HEK293 (cell line): ENCODE measurements around the gene BDH1.

Experiments used
- CTCF ChIA-PET: fragments of 350-600 bp; formaldehyde crosslinking; extraction: SDS; loops from one replicate; lab custom pipeline; 2021; ENCODE audit warnings: antibody characterized with exemption; lab: Yijun Ruan, JAX
- POLR2A ChIA-PET: fragments of 300-600 bp; formaldehyde crosslinking; extraction: SDS; loops from one replicate; lab custom pipeline; 2020; ENCODE audit warnings: antibody characterized with exemption, inconsistent platforms; lab: Yijun Ruan, JAX
- H3K27ac ChIP-seq: fragments of 200-500 bp; sonication (Bioruptor generic); 2 replicates; pipeline ENCODE4 v1.5.1; 2014; ENCODE audit warnings: low read depth, low read length, control low read depth, inconsistent platforms; ENCODE audit errors: extremely low read depth
- H3K36me3 ChIP-seq, 2 experiments: fragments of 200-500 bp in 1 of 2; sonication (Bioruptor generic) in 1 of 2; 1 replicate in 1 of 2; 2 replicates in 1 of 2; pipeline ENCODE4 v1.5.1; 2014 to 2017; ENCODE audit warnings: inconsistent platforms in 2 of 2, low read length in 2 of 2; ENCODE audit not compliant: control insufficient read depth in 2 of 2, insufficient read depth in 1 of 2
- H3K4me1 ChIP-seq: fragments of 200-500 bp; sonication (Bioruptor generic); 2 replicates; pipeline ENCODE4 v1.5.1; 2014; ENCODE audit warnings: mild to moderate bottlenecking, low read length, inconsistent platforms; ENCODE audit not compliant: control insufficient read depth, insufficient read depth
- H3K4me3 ChIP-seq: 2 replicates; pipeline ENCODE4 v1.5.1; 2011; ENCODE audit warnings: low read depth, mild to moderate bottlenecking, control low read depth, low read length, moderate library complexity
- H3K9me3 ChIP-seq: fragments of 200-500 bp; sonication (Bioruptor generic); 2 replicates; pipeline ENCODE4 v1.5.1; 2014; ENCODE audit warnings: low read depth, low read length, inconsistent platforms; ENCODE audit not compliant: control insufficient read depth, insufficient read depth
- KLF16 ChIP-seq: fragments of 450-650 bp; formaldehyde crosslinking; IDR thresholded peaks from 2 replicates; pipeline ENCODE4 v1.5.1; 2017; ENCODE audit warnings: missing biosample characterization, missing genetic modification characterization
- OVOL3 ChIP-seq: fragments of 450-650 bp; formaldehyde crosslinking; IDR thresholded peaks from 2 replicates; pipeline ENCODE4 v1.5.1; 2016; ENCODE audit warnings: missing biosample characterization, missing genetic modification characterization
- PRDM1 ChIP-seq: fragments of 450-650 bp; formaldehyde crosslinking; IDR thresholded peaks from 2 replicates; pipeline ENCODE4; 2016; ENCODE audit warnings: missing biosample characterization, missing genetic modification characterization
- SP7 ChIP-seq: fragments of 450-650 bp; formaldehyde crosslinking; IDR thresholded peaks from 2 replicates; pipeline ENCODE4 v1.5.1; 2016; ENCODE audit warnings: missing biosample characterization, missing genetic modification characterization
- ZBTB11 ChIP-seq: fragments of 450-650 bp; formaldehyde crosslinking; conservative IDR thresholded peaks from 2 replicates; pipeline ENCODE4 v1.5.1; 2016; ENCODE audit warnings: low read depth, missing biosample characterization, missing genetic modification characterization
- ZBTB17 ChIP-seq: fragments of 450-650 bp; formaldehyde crosslinking; IDR thresholded peaks from 2 replicates; pipeline ENCODE4 v1.5.1; 2016; ENCODE audit warnings: missing biosample characterization, missing genetic modification characterization
- ZFP41 ChIP-seq: fragments of 450-650 bp; formaldehyde crosslinking; IDR thresholded peaks from 2 replicates; pipeline ENCODE4 v1.5.1; 2016; ENCODE audit warnings: missing biosample characterization, missing genetic modification characterization, borderline replicate concordance
- ZNF10 ChIP-seq: fragments of 450-650 bp; formaldehyde crosslinking; IDR thresholded peaks from 2 replicates; pipeline ENCODE4 v1.5.1; 2017; ENCODE audit warnings: missing biosample characterization, missing genetic modification characterization
- ZNF133 ChIP-seq: fragments of 450-650 bp; formaldehyde crosslinking; IDR thresholded peaks from 2 replicates; pipeline ENCODE4 v1.5.1; 2016; ENCODE audit warnings: missing biosample characterization, missing genetic modification characterization
- ZNF140 ChIP-seq: fragments of 450-650 bp; formaldehyde crosslinking; IDR thresholded peaks from 2 replicates; pipeline ENCODE4 v1.5.1; 2016; ENCODE audit warnings: missing biosample characterization, missing genetic modification characterization
- ZNF202 ChIP-seq: fragments of 450-650 bp; formaldehyde crosslinking; IDR thresholded peaks from 2 replicates; pipeline ENCODE4 v1.5.1; 2016; ENCODE audit warnings: missing biosample characterization, missing genetic modification characterization, borderline replicate concordance
- ZNF24 ChIP-seq: fragments of 450-650 bp; formaldehyde crosslinking; IDR thresholded peaks from 2 replicates; pipeline ENCODE4 v1.5.1; 2016; ENCODE audit warnings: missing biosample characterization, missing genetic modification characterization
- ZNF266 ChIP-seq: fragments of 450-650 bp; formaldehyde crosslinking; IDR thresholded peaks from 2 replicates; pipeline ENCODE4 v1.5.1; 2016; ENCODE audit warnings: missing biosample characterization, missing genetic modification characterization, low read depth
- ZNF473 ChIP-seq: fragments of 450-650 bp; formaldehyde crosslinking; IDR thresholded peaks from 2 replicates; pipeline ENCODE4 v1.5.1; 2017; ENCODE audit warnings: missing biosample characterization, missing genetic modification characterization
- ZNF48 ChIP-seq: fragments of 450-650 bp; formaldehyde crosslinking; IDR thresholded peaks from 2 replicates; pipeline ENCODE4 v1.5.1; 2016; ENCODE audit warnings: missing biosample characterization, missing genetic modification characterization
- ZNF513 ChIP-seq: fragments of 450-650 bp; IDR thresholded peaks from 2 replicates; pipeline ENCODE4 v1.5.1; 2018; ENCODE audit warnings: missing biosample characterization, missing genetic modification characterization
- ZNF514 ChIP-seq: fragments of 450-650 bp; formaldehyde crosslinking; IDR thresholded peaks from 2 replicates; pipeline ENCODE4 v1.5.1; 2016; ENCODE audit warnings: missing biosample characterization, missing genetic modification characterization
- ZNF645 ChIP-seq: fragments of 450-650 bp; formaldehyde crosslinking; IDR thresholded peaks from 2 replicates; pipeline ENCODE4; 2016; ENCODE audit warnings: missing biosample characterization, missing genetic modification characterization
- TF ChIP-seq, protein P1 (sequence below): fragments of 450-650 bp; formaldehyde crosslinking; IDR thresholded peaks from 2 replicates; pipeline ENCODE4 v1.5.1; 2016; ENCODE audit warnings: missing biosample characterization, missing genetic modification characterization, low read depth
- TF ChIP-seq, protein P2 (sequence below): fragments of 450-650 bp; formaldehyde crosslinking; IDR thresholded peaks from 2 replicates; pipeline ENCODE4 v1.5.1; 2017; ENCODE audit warnings: missing biosample characterization, mild to moderate bottlenecking, missing genetic modification characterization, moderate library complexity

BDH1 gene

DNA sequence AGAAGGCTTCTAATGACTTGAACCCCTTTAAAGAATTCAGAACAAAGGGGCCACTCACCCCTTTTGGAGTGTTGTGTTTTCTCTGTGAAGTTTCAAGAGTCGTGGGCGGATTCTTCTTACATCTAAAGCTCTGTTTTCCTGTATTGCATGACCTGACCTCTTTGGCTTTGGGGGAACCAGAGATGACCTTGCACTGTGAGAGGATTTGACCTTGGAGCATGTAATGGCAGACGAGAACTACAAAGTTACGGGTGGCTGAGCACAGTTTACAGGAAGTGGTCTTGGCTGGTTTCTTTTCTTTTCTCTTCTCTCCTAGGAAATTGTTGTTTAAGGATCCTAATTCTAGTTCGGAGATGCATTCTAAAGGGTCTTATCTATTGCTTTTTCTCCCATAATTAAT is 6.2 kb upstream of the BDH1 start (continued):
- TF ChIP-seq, protein P1, sequence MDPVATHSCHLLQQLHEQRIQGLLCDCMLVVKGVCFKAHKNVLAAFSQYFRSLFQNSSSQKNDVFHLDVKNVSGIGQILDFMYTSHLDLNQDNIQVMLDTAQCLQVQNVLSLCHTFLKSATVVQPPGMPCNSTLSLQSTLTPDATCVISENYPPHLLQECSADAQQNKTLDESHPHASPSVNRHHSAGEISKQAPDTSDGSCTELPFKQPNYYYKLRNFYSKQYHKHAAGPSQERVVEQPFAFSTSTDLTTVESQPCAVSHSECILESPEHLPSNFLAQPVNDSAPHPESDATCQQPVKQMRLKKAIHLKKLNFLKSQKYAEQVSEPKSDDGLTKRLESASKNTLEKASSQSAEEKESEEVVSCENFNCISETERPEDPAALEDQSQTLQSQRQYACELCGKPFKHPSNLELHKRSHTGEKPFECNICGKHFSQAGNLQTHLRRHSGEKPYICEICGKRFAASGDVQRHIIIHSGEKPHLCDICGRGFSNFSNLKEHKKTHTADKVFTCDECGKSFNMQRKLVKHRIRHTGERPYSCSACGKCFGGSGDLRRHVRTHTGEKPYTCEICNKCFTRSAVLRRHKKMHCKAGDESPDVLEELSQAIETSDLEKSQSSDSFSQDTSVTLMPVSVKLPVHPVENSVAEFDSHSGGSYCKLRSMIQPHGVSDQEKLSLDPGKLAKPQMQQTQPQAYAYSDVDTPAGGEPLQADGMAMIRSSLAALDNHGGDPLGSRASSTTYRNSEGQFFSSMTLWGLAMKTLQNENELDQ = no peak
- TF ChIP-seq ZNF473 (no peak), ZNF10 (tag by site-specific recombination) (no peak)

- no peaks in the 10 kb centered on the region for H3K36me3 ChIP-seq
- POLR2A ChIA-PET = no interaction called here
- no peak overlapping the region for H3K4me3 ChIP-seq
- no peaks in the 10 kb centered on the region for H3K9me3 ChIP-seq
- TF ChIP-seq OVOL3 (tag by site-specific recombination) (no peak), ZBTB17 (tag by site-specific recombination) (no peak), ZNF202 (tag by site-specific recombination) (no peak), ZNF514 (tag by site-specific recombination) (no peak), ZFP41 (tag by site-specific recombination) (no peak), ZNF513 (tag by site-specific recombination) (no peak), ZNF140 (tag by site-specific recombination) (no peak), ZNF133 (no peak), ZNF48 (no peak), ZBTB11 (tag by site-specific recombination) (no peak), SP7 (tag by site-specific recombination) (no peak), ZNF645 (no peak), KLF16 (tag by site-specific recombination) (no peak), PRDM1 (tag by site-specific recombination) (no peak), ZNF266 (no peak), ZNF24 (tag by site-specific recombination) (no peak)
- TF ChIP-seq, protein P1 = no peak
- TF ChIP-seq, protein P2, sequence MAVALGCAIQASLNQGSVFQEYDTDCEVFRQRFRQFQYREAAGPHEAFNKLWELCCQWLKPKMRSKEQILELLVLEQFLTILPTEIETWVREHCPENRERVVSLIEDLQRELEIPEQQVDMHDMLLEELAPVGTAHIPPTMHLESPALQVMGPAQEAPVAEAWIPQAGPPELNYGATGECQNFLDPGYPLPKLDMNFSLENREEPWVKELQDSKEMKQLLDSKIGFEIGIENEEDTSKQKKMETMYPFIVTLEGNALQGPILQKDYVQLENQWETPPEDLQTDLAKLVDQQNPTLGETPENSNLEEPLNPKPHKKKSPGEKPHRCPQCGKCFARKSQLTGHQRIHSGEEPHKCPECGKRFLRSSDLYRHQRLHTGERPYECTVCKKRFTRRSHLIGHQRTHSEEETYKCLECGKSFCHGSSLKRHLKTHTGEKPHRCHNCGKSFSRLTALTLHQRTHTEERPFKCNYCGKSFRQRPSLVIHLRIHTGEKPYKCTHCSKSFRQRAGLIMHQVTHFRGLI = no peak
- H3K4me1 ChIP-seq = no peaks in the 10 kb centered on the region
- H3K27ac ChIP-seq = no peak overlapping the region
- CTCF ChIA-PET = no interaction called here
Measured at GRCh38 chr3:197559651-197560050, 3.9 kb upstream of the BDH1 start.
